MM.1S (cell line): Measurements from ENCODE around the gene EPB41L4B.

Experiments used
- DNase-seq: peaks from one replicate; pipeline ENCODE4 v3.0.0-alpha.2; 2015
- H2AFZ ChIP-seq: fragments of 300-600 bp; sonication (generic); 2 replicates; pipeline ENCODE4 v1.6.0; 2016; ENCODE audit warnings: antibody characterized with exemption, low read length
- H3F3A ChIP-seq: fragments of 300-600 bp; sonication (generic); 2 replicates; pipeline ENCODE4 v1.6.1; 2016; ENCODE audit warnings: mild to moderate bottlenecking, antibody characterized with exemption, low read length, moderate library complexity, mixed read lengths; ENCODE audit not compliant: insufficient read depth
- H3K27ac ChIP-seq: fragments of 300-600 bp; sonication (generic); 2 replicates; pipeline ENCODE4 v1.5.1; 2016; ENCODE audit warnings: mild to moderate bottlenecking, low read length
- H3K27me3 ChIP-seq: fragments of 300-600 bp; sonication (generic); replicated peaks from 2 replicates; pipeline ENCODE4 v1.6.0; 2016; ENCODE audit warnings: low read length; ENCODE audit not compliant: insufficient read depth
- H3K36me3 ChIP-seq: fragments of 300-600 bp; sonication (generic); replicated peaks from 2 replicates; pipeline ENCODE4 v1.6.1; 2016; ENCODE audit warnings: mild to moderate bottlenecking, low read length, mixed read lengths; ENCODE audit not compliant: insufficient read depth
- H3K4me1 ChIP-seq: fragments of 300-600 bp; sonication (generic); 2 replicates; pipeline ENCODE4 v1.6.1; 2016; ENCODE audit warnings: low read length, mixed read lengths
- H3K4me2 ChIP-seq: fragments of 300-600 bp; sonication (generic); 2 replicates; pipeline ENCODE4 v1.6.0; 2016; ENCODE audit warnings: low read depth, low read length
- H3K4me3 ChIP-seq: fragments of 300-600 bp; sonication (generic); 2 replicates; pipeline ENCODE4 v1.5.1; 2016; ENCODE audit warnings: low read length, mixed read lengths
- H3K79me2 ChIP-seq: fragments of 300-600 bp; sonication (generic); 2 replicates; pipeline ENCODE4 v1.6.1; 2016; ENCODE audit warnings: mixed run types, low read length, mixed read lengths
- H3K9ac ChIP-seq: fragments of 300-600 bp; sonication (generic); 2 replicates; pipeline ENCODE4 v1.6.1; 2016; ENCODE audit warnings: low read length, mixed read lengths
- H3K9me2 ChIP-seq: fragments of 300-600 bp; sonication (generic); replicated peaks from 2 replicates; pipeline ENCODE4 v1.6.1; 2016; ENCODE audit warnings: mild to moderate bottlenecking, low read length, mixed read lengths; ENCODE audit not compliant: insufficient read depth
- H3K9me3 ChIP-seq: fragments of 300-600 bp; sonication (generic); replicated peaks from 2 replicates; pipeline ENCODE4 v1.6.1; 2016; ENCODE audit warnings: mild to moderate bottlenecking, low read length, mixed read lengths; ENCODE audit not compliant: insufficient read depth
- H4K20me1 ChIP-seq: fragments of 300-600 bp; sonication (generic); 2 replicates; pipeline ENCODE4 v1.6.1; 2016; ENCODE audit warnings: mild to moderate bottlenecking, low read length, moderate library complexity, mixed read lengths; ENCODE audit not compliant: insufficient read depth
- EZH2 ChIP-seq: fragments of 300-600 bp; sonication (generic); optimal IDR thresholded peaks from 2 replicates; pipeline ENCODE3; 2017; ENCODE audit warnings: low read depth, mild to moderate bottlenecking, antibody characterized with exemption, low read length, mixed read lengths
- EZH2phosphoT487 ChIP-seq: fragments of 300-600 bp; sonication (generic); IDR thresholded peaks from 2 replicates; pipeline ENCODE4 v1.6.1; 2018; ENCODE audit warnings: antibody characterized with exemption, low read length
- TF ChIP-seq, protein P1 (sequence below): fragments of 300-600 bp; sonication (generic); IDR thresholded peaks from 2 replicates; pipeline ENCODE4 v1.5.1; 2016; ENCODE audit warnings: antibody characterized with exemption, low read length, mixed read lengths

EPB41L4B gene

DNA sequence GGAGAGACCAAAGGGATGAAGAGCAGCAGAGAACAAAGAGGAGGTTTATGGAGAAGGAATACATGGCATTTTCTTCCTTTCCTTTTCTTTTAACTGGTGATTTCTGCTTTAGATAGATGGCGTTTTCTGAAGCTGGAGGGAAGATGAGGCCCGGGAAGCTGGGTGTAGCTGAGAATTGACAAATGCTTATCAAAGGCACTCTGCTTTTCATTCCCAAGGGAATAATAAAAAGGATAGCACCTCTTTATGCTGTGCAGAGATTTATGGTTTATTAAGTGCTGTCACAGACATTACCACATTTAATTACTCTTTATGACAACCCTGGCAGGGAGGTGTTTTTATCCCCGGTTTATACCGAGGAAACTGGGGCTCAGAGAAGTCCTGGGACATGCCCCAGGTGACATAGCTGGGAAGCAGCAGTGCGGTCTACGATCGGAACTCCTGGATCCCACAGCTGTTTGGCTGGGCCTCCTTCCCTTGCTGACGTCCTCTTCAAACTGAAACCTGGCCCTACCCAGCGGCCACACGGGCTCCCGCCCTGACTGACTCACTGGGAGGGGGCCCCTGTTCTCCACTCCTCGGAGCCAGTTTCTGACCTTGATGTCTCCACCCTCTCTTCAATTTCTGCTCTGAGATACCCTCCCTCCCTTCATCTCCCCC, 8.2 kb upstream of the EPB41L4B start:
- no peaks in the 10 kb centered on the region for H3F3A ChIP-seq
- H3K9ac ChIP-seq: no peak overlapping the region
- H3K9me3 ChIP-seq: no peaks in the 10 kb centered on the region
- H3K9me2 ChIP-seq: no peaks in the 10 kb centered on the region
- H3K27ac ChIP-seq: no peak overlapping the region
- no peak overlapping the region for H2AFZ ChIP-seq
- H3K27me3 ChIP-seq: no peaks in the 10 kb centered on the region
- no peaks in the 10 kb centered on the region for H3K79me2 ChIP-seq
- no peaks in the 10 kb centered on the region for H4K20me1 ChIP-seq
- H3K4me2 ChIP-seq: no peak overlapping the region
- TF ChIP-seq, protein P1, sequence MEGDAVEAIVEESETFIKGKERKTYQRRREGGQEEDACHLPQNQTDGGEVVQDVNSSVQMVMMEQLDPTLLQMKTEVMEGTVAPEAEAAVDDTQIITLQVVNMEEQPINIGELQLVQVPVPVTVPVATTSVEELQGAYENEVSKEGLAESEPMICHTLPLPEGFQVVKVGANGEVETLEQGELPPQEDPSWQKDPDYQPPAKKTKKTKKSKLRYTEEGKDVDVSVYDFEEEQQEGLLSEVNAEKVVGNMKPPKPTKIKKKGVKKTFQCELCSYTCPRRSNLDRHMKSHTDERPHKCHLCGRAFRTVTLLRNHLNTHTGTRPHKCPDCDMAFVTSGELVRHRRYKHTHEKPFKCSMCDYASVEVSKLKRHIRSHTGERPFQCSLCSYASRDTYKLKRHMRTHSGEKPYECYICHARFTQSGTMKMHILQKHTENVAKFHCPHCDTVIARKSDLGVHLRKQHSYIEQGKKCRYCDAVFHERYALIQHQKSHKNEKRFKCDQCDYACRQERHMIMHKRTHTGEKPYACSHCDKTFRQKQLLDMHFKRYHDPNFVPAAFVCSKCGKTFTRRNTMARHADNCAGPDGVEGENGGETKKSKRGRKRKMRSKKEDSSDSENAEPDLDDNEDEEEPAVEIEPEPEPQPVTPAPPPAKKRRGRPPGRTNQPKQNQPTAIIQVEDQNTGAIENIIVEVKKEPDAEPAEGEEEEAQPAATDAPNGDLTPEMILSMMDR: no peak
- TF ChIP-seq EZH2 (no peak), EZH2phosphoT487 (no peak)
- H3K4me1 ChIP-seq: no peaks in the 10 kb centered on the region
- no peak overlapping the region for H3K4me3 ChIP-seq
- H3K36me3 ChIP-seq: no peaks in the 10 kb centered on the region
- DNase-seq: no peak

DNA sequence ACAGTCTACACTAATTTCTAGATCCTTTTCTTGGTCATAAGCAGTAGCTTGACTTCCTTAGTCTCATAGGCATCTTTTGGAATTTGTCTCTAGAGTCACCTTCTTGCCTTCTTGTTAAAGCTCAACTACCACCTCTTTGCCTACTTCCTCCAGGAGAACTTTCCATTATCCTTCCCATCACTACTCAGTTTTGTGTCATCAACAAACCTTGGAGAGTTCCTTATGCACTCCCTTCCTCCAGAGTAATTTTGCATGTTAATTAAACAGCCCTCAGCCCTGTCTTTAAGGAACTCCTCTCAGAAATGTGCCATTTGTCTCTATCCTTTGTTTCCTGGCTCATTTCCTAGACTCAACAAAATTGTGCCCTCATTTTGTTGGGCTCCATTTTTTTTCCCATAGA, 4.2 kb upstream of the EPB41L4B start:
- no peaks in the 10 kb centered on the region for H4K20me1 ChIP-seq
- no peaks in the 10 kb centered on the region for H3K9me3 ChIP-seq
- no peak for TF ChIP-seq EZH2phosphoT487
- TF ChIP-seq, protein P1: no peak
- TF ChIP-seq EZH2: no peak
- H3K27ac ChIP-seq: no peak overlapping the region
- no peaks in the 10 kb centered on the region for H3K79me2 ChIP-seq
- H3K4me3 ChIP-seq: no peak overlapping the region
- no peaks in the 10 kb centered on the region for H3F3A ChIP-seq
- H2AFZ ChIP-seq: no peak overlapping the region
- no peak for DNase-seq
- H3K9ac ChIP-seq: no peak overlapping the region
- H3K4me1 ChIP-seq: peaks cover 5% of the 10 kb centered on the region
- H3K9me2 ChIP-seq: no peaks in the 10 kb centered on the region
- no peaks in the 10 kb centered on the region for H3K36me3 ChIP-seq
- no peaks in the 10 kb centered on the region for H3K27me3 ChIP-seq
- H3K4me2 ChIP-seq: no peak overlapping the region

DNA sequence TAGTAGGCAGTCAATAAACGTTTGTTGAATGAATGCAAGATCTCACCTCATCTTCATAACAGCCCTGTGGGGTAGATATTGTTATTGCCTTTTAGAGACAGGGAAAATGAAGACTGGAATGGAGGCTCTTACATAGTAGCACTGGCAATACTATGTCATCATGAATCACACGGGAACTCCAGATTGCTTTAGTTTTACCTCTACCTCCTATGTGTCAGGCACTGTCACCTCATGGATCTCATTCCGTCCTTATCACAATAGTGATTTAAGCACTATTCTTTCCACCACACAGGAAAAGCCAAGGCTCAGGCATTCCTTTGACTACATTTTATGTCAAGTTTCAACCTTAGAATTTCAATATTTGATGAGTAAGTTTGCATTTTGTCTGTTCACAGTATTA, 2.9 kb upstream of the EPB41L4B start:
- TF ChIP-seq, protein P1: no peak
- no peak for TF ChIP-seq EZH2phosphoT487
- no peak for TF ChIP-seq EZH2
- Histone ChIP-seq H3K9me3 (no peaks in the 10 kb centered on the region), H3F3A (no peaks in the 10 kb centered on the region), H3K27me3 (peaks cover 5% of the 10 kb centered on the region; the same call in 1 of the 2 replicates), H3K9me2 (no peaks in the 10 kb centered on the region), H3K79me2 (no peaks in the 10 kb centered on the region), H3K36me3 (no peaks in the 10 kb centered on the region), H3K4me2 (no peak overlapping the region), H4K20me1 (no peaks in the 10 kb centered on the region), H2AFZ (no peak overlapping the region), H3K27ac (no peak overlapping the region), H3K9ac (no peak overlapping the region), H3K4me1 (peaks cover 5% of the 10 kb centered on the region), H3K4me3 (no peak overlapping the region)
- DNase-seq: no peak
